ENCODE results near the gene MLLT10. TPM values are rescaled to one million over a fixed set of nuclear protein-coding genes. Genes with fewer than 3 reads are reported as not detected.

The MLLT10 gene
- polyA plus RNA-seq, 4 donors: 39.9 to 52.5 (median 48.7) TPM

DNA sequence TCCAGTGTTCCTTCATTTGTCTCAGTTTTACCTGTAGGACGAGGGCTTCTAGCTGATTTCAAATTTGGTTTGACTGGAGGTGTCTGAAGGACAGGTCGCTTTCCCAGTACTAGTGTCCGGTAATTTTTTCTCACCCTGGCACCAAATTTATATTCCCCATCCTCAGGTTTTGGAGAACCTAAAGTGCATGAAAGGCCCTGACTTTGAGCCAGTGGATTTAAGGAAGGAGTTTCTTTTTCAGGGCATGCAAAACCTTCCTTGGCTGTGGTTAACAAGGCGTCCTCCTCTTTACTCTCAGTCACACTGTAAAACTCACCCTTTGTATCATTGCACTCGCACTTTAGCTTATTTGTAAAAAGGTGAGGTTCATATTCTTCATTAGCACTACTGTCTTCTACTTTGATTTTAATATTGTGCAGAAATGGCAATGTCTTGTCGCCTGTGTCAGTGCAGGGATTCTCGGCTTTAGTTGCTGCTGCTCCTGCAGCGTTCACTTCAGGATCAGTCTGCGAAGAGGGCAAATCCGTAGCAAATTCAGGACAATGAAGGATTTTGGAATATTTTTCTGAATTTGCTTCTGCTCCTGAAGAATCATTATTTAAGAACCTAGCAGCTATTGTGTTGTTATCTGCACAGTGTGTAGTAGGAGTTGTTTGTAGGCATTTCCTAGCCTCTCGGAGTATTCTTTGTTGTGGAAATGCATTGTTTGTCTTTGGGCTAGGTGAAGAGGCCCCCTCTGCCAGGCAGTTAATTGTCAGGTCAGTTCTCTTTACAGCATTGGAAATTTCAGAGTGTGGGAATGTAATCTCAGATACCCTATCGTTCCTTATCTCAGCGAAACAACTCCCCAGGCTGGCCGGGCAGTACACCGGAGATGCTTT is 18.4 kb upstream of the MLLT10 start:
- DNase-seq (ENCODE audit: low read depth in 4 of 4, low spot score in 2 of 4): no peak

DNA sequence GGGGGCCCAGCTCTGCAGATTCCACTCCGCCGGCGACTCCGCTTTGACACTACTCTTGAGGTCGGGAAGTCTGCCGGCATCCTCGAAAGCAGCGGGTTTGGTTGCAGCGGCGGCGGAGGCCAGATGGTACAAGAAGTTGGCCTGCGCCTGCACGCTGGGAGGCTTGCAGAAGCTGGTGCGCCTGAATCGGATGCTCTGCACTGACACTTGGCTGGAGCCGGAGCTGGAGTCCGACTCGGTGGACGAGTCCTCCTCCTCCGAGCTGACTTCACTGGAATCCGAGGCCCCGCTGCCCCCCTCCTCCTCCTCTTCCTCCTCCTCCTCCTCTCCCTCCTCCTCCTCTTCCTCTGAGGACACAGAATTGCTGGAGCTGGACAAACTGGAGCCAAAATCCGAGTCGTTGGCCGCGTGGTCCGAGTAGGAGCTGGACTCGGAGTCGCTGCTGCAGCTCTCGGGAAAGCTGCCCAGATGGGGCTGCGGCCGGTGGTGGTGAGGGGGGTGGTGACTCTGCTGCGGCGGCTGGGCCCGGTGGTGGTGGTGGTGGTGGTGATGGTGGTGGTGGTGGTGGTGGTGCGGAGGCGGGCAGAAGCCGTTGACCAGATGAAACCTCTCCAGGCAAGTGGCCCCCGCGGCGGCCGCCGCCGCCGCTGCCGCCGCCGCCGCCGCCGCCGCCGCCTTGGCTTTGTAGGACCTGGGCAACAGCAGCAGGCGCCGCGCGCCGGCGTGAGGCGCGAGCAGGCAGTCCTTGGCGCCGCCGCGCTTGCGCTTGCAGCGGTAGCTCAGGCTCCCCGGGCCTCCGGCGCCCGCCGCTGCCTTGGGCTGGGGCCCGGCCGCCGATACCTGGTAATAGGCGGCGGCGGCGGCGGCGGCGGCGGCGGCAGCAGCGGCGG is 17.5 kb upstream of the MLLT10 start:
- no peak for DNase-seq (ENCODE audit: low read depth in 4 of 4, low spot score in 2 of 4)

GRCh38 chr10:21517134-21518031 is 16.6 kb upstream of the MLLT10 start:
- peak in 2 of 4 donors; percentile 62 to 77 for DNase-seq (ENCODE audit: low read depth in 4 of 4, low spot score in 2 of 4)

- DNase-seq (ENCODE audit: low read depth in 4 of 4, low spot score in 2 of 4): peak in 1 of 4 donors; percentile 87
Measured at GRCh38 chr10:21518149-21518640, 15.8 kb upstream of the MLLT10 start.

- peak in 2 of 4 donors; percentile 65 to 85 for DNase-seq (ENCODE audit: low read depth in 4 of 4, low spot score in 2 of 4)
Measured at GRCh38 chr10:21518641-21519396, 15.2 kb upstream of the MLLT10 start.

DNA sequence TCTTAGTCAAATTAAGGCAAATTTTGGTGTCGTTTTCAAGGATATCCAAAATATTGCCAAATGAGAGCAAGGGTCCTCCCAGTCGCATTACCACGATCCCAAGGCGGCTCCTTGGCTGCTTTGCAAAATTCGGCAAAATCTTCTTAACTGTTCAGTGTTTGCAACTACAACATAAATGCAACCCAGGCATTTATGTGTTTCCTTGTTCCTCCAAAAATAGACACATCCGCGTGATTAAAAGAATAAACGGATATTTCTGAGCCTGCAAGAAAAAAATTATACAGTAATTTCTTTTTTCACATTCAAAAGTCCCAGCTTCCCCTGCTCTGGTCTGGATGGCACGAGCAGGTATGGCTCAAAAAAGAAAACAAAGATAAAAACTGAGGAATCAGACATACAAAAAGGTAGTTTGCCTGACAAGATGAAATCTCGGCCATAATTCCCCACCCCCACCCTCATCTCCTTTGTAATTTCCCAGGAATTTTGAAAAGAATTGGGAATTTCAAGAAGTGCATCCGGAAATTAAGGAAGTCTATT is 14.6 kb upstream of the MLLT10 start:
- no peak for DNase-seq (ENCODE audit: low read depth in 4 of 4, low spot score in 2 of 4)

DNA sequence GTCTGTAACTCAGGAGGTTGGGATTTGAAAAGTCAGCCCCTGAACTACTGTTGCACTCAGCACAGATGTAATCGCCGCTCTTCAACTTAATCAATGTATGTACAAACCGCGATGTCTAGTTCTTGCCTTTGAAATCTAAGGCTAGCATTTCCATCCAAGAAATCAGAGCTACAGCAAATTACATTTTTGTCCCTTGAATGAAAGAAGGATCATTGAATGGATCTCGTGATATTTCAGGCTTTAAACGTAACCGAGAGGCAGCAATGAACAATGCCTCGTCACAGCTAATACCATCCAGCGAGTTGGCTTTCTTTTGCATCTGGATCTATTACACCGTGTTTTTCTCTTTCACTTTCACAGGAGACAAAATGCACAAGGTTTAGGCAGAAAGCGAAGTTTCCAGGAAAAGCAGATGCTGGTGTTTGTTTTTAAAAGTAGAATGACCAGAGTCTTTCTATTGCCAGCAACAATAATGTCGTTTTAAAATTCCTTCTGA is 14.0 kb upstream of the MLLT10 start:
- DNase-seq (ENCODE audit: low read depth in 4 of 4, low spot score in 2 of 4): peak in 1 of 4 donors; percentile 68

DNA sequence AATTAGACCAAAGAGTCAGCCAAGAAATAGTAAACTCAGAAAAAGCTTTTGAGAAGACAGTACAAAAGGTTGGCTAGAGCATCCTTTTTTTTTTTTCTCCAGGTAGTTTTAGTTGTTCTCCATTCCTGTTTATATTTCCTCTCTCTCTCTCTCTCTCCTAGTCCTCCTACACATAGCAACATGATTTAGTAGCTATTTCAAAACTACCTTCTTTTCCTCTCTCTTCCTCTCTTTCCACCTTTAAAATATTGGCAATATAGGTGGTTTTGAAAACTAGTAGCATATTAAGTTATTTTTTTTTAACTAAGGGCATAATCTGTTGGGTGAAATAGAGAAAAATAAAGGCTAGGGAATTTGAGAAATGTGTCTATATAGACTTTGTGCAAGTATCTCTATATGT is 13.5 kb upstream of the MLLT10 start:
- peak in 1 of 4 donors; percentile 14 for DNase-seq (ENCODE audit: low read depth in 4 of 4, low spot score in 2 of 4)

- peak in 1 of 4 donors; percentile 13 for DNase-seq (ENCODE audit: low read depth in 4 of 4, low spot score in 2 of 4)
Measured at GRCh38 chr10:21520949-21521348, 13.1 kb upstream of the MLLT10 start.

DNA sequence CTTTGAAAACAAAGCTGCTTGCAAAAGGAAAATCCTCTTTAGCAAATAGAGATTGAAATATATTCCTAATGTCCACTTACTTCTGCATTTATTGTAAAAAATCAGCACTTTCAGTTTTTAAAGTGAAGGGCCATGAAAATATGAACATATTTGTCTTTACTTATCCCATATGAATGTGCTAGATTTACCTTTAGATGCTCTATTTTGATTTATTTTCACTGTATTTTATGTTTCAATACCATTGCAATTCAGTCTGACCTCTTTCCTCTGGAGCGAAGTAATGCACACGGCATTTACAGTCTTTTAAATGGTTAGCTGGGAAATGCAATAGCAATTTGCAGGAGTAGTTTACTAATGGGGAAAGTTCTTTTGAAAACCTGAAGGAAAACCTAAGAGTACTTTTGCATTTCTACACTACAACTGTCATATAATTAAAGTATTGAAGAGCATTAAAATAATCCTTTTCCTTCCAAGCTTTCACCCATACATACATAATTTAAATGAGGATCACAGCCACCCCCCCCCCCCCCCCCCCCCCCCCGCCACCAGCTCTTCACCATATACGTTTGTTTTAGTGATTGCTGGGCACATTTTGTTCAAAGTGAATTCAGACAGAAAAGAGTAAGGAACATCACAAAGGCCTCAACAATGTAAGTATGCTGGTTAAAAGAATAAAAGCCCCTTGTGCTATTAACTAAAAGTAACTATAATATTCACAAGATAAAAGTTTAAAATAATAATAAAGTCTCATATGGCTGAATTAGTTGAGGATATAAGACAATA is 12.1 kb upstream of the MLLT10 start:
- DNase-seq (ENCODE audit: low read depth in 4 of 4, low spot score in 2 of 4): peak in 1 of 4 donors; percentile 18

DNA sequence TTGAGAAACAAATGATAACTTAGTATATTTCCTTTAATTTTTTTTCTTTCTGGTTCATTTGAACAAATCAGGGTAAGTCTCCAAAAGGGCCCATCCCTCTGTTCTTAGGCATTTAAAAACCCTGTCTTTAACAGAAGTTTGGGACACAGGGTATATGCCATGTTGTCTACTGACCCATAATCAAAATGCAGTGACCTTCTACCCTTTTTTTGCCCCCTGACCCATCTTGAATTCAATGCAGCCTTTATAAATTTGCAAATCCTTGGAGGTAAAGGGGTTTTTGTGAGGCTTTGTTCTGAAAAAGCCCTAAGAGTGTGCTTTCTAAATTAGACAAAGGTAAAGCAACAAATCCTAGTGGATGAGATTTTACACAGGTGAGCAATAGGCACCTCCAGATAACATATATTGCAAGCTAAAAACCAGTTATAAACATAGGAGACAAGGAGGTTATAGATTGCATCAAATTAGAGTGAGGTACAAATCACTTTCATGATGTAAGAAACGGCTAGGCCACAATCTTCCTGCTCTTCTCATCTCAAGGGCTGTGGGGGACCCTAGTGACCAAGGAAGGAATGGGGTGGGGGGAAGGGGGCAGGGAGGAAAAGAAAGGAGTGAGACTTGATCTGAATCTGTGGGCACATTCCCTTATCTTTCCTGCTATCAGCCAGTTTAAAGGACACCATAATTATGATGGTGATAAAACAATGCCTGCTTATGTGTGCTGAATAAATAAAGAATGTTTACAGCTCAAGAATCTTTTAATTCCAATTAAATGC is 11.2 kb upstream of the MLLT10 start:
- DNase-seq (ENCODE audit: low read depth in 4 of 4, low spot score in 2 of 4): peak in 1 of 4 donors; percentile 13

- DNase-seq (ENCODE audit: low read depth in 4 of 4, low spot score in 2 of 4): no peak
Measured at GRCh38 chr10:21523557-21524008, 10.4 kb upstream of the MLLT10 start.

DNA sequence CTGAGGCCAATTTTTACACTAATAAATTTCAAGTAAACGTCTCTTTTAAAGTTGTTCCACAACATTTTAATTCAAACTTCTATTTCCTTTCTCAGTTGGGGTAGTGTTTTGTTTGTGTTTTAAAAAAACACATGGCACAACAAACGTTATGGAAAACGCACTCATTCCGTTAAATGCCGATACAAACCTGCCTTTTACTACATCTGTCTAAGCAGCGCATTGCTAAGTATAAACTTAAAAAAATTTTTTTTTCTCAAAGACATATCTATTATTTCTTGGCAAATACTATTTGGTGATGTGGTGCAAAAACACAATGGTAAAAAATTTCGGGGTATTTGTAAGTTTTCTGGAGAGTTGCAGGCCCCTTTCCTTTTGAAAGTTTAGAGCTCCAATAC is 9.9 kb upstream of the MLLT10 start:
- DNase-seq (ENCODE audit: low read depth in 4 of 4, low spot score in 2 of 4): no peak

- no peak for DNase-seq (ENCODE audit: low read depth in 4 of 4, low spot score in 2 of 4)
Measured at GRCh38 chr10:21524526-21525366, 9.3 kb upstream of the MLLT10 start.

DNA sequence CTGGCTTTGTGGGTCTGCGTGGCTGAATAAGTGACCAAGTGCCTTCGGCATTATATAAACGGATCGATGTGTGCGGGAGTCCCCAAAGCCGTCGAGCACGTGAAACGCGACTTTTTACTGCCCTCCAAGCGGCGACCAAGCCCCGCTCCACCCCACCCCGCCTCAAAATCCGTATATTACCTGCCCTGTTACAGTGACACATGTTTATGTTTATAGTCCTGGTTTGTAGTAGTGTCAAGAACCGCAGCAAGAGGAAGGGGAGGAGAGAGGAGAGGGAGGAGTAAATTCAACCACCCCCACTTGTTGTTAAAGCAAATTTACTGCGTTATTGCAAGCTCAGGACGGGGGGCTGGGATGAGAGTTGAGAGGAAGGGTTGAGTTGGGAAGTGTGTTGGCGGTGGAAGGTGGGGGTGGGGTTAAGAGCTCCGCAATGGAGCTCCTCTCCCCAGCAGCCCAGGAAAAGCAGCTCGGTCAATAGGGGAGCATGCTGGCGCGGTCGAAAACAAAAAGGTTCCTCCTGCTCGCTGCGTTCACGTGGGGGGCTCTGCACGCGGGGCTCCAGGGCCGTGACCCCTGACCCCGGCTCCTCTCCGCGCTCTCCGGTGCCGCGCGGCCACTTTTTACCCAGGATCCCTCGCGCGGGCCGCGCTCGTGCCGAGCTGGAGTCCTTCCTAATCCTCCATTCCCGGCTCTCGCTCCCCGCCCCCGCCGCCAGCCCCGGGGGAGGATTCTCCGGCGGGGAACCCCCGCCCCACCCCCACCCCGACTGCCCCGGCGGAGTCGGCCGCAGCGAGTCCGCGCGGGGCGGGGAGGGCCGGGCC is 8.5 kb upstream of the MLLT10 start, which contains the start of gene SKIDA1:
Gene SKIDA1 (minus strand): TSS at position 316 of the 821 bp plus-strand sequence. CDS start 7,860 bp downstream, outside the sequence.
- peak in 1 of 4 donors; percentile 94 for DNase-seq (ENCODE audit: low read depth in 4 of 4, low spot score in 2 of 4)

All from left renal cortex interstitium (tissue), 4 donors.